SK-N-SH treated with all-trans-retinoic acid at 6 μM for 48 hours (cell line): ENCODE measurements around the gene ATP11A.

ENCODE experiments used
- ATAC-seq: fragments of 200-7000 bp; cut with Tn5 transposase; 3 replicates; pipeline ENCODE4 v1.9.1; 2020; ENCODE audit warnings: mild to moderate bottlenecking, moderate library complexity
- ARNTL ChIP-seq: fragments of 450-650 bp; formaldehyde crosslinking; IDR thresholded peaks from 2 replicates; pipeline ENCODE4 v1.5.0; 2020; ENCODE audit warnings: low read depth, mild to moderate bottlenecking, moderate library complexity, borderline replicate concordance
- BACH2 ChIP-seq: fragments of 250-450 bp; sonication (Bioruptor Pico); IDR thresholded peaks from 2 replicates; pipeline ENCODE4 v1.9.0; 2021; ENCODE audit warnings: mild to moderate bottlenecking, borderline replicate concordance
- CSDC2 ChIP-seq: fragments of 250-450 bp; sonication (Bioruptor Pico); IDR thresholded peaks from 2 replicates; pipeline ENCODE4 v1.5.0; 2020; ENCODE audit warnings: mild to moderate bottlenecking, moderate library complexity
- ESRRG ChIP-seq: fragments of 250-450 bp; sonication (Bioruptor Pico); IDR thresholded peaks from 2 replicates; pipeline ENCODE4 v1.6.1; 2021; ENCODE audit warnings: mild to moderate bottlenecking
- GLIS3 ChIP-seq: fragments of 250-450 bp; sonication (Bioruptor Pico); IDR thresholded peaks from 2 replicates; pipeline ENCODE4 v1.5.0; 2020; ENCODE audit warnings: mild to moderate bottlenecking, moderate library complexity
- ISL1 ChIP-seq: fragments of 250-450 bp; sonication (Bioruptor Pico); IDR thresholded peaks from 2 replicates; pipeline ENCODE4 v2.1.2; 2022; ENCODE audit warnings: mild to moderate bottlenecking, moderate library complexity
- OSR1 ChIP-seq: fragments of 250-450 bp; sonication (Bioruptor Pico); IDR thresholded peaks from 2 replicates; pipeline ENCODE4 v1.8.0; 2022; ENCODE audit warnings: moderate library complexity, mild to moderate bottlenecking, inconsistent platforms
- RARB ChIP-seq: fragments of 250-450 bp; sonication (Bioruptor Pico); IDR thresholded peaks from 2 replicates; pipeline ENCODE4 v1.8.0; 2021; ENCODE audit warnings: mild to moderate bottlenecking, moderate library complexity
- TCF4 ChIP-seq: fragments of 250-450 bp; sonication (Bioruptor Pico); IDR thresholded peaks from 2 replicates; pipeline ENCODE4 v1.8.0; 2021; ENCODE audit warnings: mild to moderate bottlenecking, moderate library complexity, borderline replicate concordance
- ZC3H10 ChIP-seq: fragments of 250-450 bp; sonication (Bioruptor Pico); IDR thresholded peaks from 2 replicates; pipeline ENCODE4 v1.5.1; 2021; ENCODE audit warnings: mild to moderate bottlenecking, moderate library complexity
- ZFP3 ChIP-seq: fragments of 250-450 bp; sonication (Bioruptor Pico); IDR thresholded peaks from 2 replicates; pipeline ENCODE4 v1.5.0; 2020; ENCODE audit warnings: mild to moderate bottlenecking, moderate library complexity
- ZFP30 ChIP-seq: fragments of 450-650 bp; formaldehyde crosslinking; IDR thresholded peaks from 2 replicates; pipeline ENCODE4 v1.5.0; 2022; ENCODE audit warnings: mild to moderate bottlenecking, moderate library complexity
- ZNF565 ChIP-seq: fragments of 450-650 bp; formaldehyde crosslinking; conservative IDR thresholded peaks from 2 replicates; pipeline ENCODE4 v1.5.0; 2020; ENCODE audit warnings: low read depth, mild to moderate bottlenecking, moderate library complexity
- ZNF70 ChIP-seq: fragments of 450-650 bp; formaldehyde crosslinking; IDR thresholded peaks from 2 replicates; pipeline ENCODE4 v1.5.0; 2020; ENCODE audit warnings: mild to moderate bottlenecking, moderate library complexity
- ZNF8 ChIP-seq: fragments of 450-650 bp; formaldehyde crosslinking; IDR thresholded peaks from 2 replicates; pipeline ENCODE4 v1.5.0; 2020; ENCODE audit warnings: mild to moderate bottlenecking, moderate library complexity
- TF ChIP-seq, protein P1 (sequence below): fragments of 250-450 bp; sonication (Bioruptor Pico); IDR thresholded peaks from 2 replicates; pipeline ENCODE4 v1.8.0; 2020; ENCODE audit warnings: mild to moderate bottlenecking, moderate library complexity, borderline replicate concordance
- TF ChIP-seq, protein P2 (sequence below): fragments of 250-450 bp; sonication (Bioruptor Pico); IDR thresholded peaks from 2 replicates; pipeline ENCODE4 v1.5.1; 2021; ENCODE audit warnings: mild to moderate bottlenecking, moderate library complexity
- TF ChIP-seq, protein P3 (sequence below): fragments of 250-450 bp; sonication (Bioruptor Pico); IDR thresholded peaks from 2 replicates; pipeline ENCODE4 v1.5.0; 2020; ENCODE audit warnings: mild to moderate bottlenecking, moderate library complexity
- TF ChIP-seq, protein P4 (sequence below): fragments of 250-450 bp; sonication (Bioruptor Pico); IDR thresholded peaks from 2 replicates; pipeline ENCODE4 v1.8.0; 2021; ENCODE audit warnings: low read depth, mild to moderate bottlenecking, moderate library complexity, borderline replicate concordance
- TF ChIP-seq, protein P5 (sequence below): fragments of 250-450 bp; sonication (Bioruptor Pico); IDR thresholded peaks from 2 replicates; pipeline ENCODE4 v1.5.1; 2020; ENCODE audit warnings: low read depth, mild to moderate bottlenecking, moderate library complexity

ATP11A gene

DNA sequence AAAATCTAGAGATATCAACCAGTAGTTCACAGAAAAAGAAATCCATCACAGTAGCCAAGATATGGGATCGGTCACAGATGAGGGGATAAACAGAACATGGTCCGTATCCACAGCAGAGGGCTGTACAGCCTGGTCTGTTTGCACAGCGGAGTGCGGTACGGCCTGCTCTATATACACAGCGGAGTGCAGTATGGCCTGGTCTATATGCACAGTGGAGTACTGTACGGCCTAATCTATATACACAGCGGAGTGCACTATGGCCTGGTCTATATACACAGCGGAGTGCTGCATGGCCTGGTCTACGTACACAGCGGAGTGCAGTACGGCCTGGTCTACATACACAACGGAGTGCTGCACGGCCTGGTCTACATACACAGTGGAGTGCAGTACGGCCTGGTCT lies 236.2 kb downstream of the ATP11A start:
- ATAC-seq: no peak
- TF ChIP-seq RARB (CRISPR knock-in tag) (no peak), BACH2 (no peak), OSR1 (no peak), ZNF70 (no peak)

DNA sequence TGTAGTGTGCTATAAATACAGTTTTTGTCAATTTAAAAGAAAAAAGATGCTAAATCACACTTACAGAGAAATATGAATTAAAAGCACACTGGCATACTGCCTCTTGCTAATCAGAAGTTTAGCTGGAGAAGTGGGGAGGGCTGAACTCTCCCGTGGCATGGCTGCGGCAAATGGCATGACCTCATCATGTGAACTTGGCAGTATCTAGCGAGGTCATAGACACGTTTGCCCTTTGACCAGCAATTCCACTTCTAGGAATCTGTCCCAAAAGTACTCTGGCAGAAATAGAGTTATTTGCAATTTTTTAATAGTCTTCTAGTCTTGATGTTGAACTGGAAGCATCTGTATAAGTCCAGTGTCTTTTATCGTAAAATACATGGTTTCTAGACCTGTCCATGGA lies 237.2 kb downstream of the ATP11A start:
- no peak for TF ChIP-seq ARNTL (CRISPR knock-in tag)
- no peak for TF ChIP-seq ZFP30 (CRISPR knock-in tag)
- TF ChIP-seq, protein P1, sequence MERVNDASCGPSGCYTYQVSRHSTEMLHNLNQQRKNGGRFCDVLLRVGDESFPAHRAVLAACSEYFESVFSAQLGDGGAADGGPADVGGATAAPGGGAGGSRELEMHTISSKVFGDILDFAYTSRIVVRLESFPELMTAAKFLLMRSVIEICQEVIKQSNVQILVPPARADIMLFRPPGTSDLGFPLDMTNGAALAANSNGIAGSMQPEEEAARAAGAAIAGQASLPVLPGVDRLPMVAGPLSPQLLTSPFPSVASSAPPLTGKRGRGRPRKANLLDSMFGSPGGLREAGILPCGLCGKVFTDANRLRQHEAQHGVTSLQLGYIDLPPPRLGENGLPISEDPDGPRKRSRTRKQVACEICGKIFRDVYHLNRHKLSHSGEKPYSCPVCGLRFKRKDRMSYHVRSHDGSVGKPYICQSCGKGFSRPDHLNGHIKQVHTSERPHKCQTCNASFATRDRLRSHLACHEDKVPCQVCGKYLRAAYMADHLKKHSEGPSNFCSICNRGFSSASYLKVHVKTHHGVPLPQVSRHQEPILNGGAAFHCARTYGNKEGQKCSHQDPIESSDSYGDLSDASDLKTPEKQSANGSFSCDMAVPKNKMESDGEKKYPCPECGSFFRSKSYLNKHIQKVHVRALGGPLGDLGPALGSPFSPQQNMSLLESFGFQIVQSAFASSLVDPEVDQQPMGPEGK (CRISPR knock-in tag): no peak
- TF ChIP-seq TCF4 (CRISPR knock-in tag): no peak
- no peak for TF ChIP-seq ZFP3 (CRISPR knock-in tag)
- TF ChIP-seq ESRRG: no peak
- TF ChIP-seq RARB (CRISPR knock-in tag): no peak
- no peak for TF ChIP-seq ZNF8
- TF ChIP-seq ZC3H10 (CRISPR knock-in tag): no peak
- no peak for TF ChIP-seq ZNF70
- TF ChIP-seq, protein P2, sequence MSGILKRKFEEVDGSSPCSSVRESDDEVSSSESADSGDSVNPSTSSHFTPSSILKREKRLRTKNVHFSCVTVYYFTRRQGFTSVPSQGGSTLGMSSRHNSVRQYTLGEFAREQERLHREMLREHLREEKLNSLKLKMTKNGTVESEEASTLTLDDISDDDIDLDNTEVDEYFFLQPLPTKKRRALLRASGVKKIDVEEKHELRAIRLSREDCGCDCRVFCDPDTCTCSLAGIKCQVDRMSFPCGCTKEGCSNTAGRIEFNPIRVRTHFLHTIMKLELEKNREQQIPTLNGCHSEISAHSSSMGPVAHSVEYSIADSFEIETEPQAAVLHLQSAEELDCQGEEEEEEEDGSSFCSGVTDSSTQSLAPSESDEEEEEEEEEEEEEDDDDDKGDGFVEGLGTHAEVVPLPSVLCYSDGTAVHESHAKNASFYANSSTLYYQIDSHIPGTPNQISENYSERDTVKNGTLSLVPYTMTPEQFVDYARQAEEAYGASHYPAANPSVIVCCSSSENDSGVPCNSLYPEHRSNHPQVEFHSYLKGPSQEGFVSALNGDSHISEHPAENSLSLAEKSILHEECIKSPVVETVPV: no peak
- no peak for TF ChIP-seq CSDC2
- TF ChIP-seq GLIS3: no peak
- no peak for TF ChIP-seq ISL1 (CRISPR knock-in tag)
- no peak for TF ChIP-seq ZNF565 (CRISPR knock-in tag)
- TF ChIP-seq, protein P3, sequence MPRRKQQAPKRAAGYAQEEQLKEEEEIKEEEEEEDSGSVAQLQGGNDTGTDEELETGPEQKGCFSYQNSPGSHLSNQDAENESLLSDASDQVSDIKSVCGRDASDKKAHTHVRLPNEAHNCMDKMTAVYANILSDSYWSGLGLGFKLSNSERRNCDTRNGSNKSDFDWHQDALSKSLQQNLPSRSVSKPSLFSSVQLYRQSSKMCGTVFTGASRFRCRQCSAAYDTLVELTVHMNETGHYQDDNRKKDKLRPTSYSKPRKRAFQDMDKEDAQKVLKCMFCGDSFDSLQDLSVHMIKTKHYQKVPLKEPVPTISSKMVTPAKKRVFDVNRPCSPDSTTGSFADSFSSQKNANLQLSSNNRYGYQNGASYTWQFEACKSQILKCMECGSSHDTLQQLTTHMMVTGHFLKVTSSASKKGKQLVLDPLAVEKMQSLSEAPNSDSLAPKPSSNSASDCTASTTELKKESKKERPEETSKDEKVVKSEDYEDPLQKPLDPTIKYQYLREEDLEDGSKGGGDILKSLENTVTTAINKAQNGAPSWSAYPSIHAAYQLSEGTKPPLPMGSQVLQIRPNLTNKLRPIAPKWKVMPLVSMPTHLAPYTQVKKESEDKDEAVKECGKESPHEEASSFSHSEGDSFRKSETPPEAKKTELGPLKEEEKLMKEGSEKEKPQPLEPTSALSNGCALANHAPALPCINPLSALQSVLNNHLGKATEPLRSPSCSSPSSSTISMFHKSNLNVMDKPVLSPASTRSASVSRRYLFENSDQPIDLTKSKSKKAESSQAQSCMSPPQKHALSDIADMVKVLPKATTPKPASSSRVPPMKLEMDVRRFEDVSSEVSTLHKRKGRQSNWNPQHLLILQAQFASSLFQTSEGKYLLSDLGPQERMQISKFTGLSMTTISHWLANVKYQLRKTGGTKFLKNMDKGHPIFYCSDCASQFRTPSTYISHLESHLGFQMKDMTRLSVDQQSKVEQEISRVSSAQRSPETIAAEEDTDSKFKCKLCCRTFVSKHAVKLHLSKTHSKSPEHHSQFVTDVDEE: no peak
- TF ChIP-seq, protein P4, sequence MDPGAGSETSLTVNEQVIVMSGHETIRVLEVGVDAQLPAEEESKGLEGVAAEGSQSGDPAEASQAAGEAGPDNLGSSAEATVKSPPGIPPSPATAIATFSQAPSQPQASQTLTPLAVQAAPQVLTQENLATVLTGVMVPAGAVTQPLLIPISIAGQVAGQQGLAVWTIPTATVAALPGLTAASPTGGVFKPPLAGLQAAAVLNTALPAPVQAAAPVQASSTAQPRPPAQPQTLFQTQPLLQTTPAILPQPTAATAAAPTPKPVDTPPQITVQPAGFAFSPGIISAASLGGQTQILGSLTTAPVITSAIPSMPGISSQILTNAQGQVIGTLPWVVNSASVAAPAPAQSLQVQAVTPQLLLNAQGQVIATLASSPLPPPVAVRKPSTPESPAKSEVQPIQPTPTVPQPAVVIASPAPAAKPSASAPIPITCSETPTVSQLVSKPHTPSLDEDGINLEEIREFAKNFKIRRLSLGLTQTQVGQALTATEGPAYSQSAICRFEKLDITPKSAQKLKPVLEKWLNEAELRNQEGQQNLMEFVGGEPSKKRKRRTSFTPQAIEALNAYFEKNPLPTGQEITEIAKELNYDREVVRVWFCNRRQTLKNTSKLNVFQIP: no peak
- TF ChIP-seq, all 23 proteins: peak for 0

DNA sequence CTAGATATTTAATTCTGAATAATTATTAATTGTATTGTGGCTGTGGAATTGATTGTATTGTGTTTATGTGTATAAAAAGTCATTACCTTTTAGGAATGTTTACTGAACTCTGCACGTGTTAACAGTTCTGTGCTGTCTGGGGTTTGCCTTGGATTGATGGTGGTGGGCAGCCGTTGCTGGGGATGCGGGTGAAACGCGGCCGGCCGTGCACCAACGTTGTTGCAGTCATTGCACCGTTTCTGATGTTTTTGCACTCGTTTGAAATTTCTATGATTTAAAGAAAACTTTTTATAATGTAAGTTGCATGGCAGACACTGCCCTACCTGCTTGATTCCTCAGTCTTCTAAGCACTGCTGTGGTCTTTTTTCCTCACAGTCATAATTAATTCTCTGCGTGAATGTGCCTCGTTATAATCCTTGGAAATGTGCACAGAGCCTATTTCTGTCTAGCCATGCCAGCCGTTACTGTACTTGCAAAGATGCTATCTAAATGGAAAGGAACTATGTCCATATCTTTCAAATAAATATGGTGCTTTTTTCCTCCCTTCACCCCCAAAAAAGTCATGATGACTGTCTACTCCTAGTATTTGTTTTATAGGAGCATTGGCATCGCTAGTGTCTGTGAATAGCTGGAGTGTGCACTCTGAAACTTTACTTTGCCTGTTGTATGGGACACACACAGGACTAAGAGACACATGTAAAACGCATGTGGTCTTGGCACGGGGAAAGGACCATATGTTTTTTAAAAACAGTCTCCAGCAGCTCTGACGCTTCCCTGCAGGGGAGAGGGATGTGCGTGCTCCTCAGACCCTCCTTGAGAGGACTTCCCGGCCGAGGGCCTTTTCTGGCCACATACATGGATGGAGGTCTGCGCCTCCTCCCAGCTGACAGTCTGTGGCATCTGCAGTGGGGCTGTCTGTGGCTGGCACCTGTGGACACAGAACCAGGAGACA lies 238.5 kb downstream of the ATP11A start:
- ATAC-seq: peak; percentile 18
- no peak for TF ChIP-seq TCF4 (CRISPR knock-in tag)
- no peak for TF ChIP-seq OSR1
- no peak for TF ChIP-seq ZFP30 (CRISPR knock-in tag)
- TF ChIP-seq ISL1 (CRISPR knock-in tag): no peak
- TF ChIP-seq ZNF565 (CRISPR knock-in tag): no peak
- TF ChIP-seq RARB (CRISPR knock-in tag): no peak
- no peak for TF ChIP-seq ZC3H10 (CRISPR knock-in tag)
- TF ChIP-seq, protein P3: no peak
- TF ChIP-seq, protein P1 (CRISPR knock-in tag): no peak
- no peak for TF ChIP-seq ZNF8
- TF ChIP-seq ZFP3 (CRISPR knock-in tag): no peak
- no peak for TF ChIP-seq ZNF70
- TF ChIP-seq, protein P5, sequence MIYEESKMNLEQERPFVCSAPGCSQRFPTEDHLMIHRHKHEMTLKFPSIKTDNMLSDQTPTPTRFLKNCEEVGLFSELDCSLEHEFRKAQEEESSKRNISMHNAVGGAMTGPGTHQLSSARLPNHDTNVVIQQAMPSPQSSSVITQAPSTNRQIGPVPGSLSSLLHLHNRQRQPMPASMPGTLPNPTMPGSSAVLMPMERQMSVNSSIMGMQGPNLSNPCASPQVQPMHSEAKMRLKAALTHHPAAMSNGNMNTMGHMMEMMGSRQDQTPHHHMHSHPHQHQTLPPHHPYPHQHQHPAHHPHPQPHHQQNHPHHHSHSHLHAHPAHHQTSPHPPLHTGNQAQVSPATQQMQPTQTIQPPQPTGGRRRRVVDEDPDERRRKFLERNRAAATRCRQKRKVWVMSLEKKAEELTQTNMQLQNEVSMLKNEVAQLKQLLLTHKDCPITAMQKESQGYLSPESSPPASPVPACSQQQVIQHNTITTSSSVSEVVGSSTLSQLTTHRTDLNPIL (CRISPR knock-in tag): no peak
- TF ChIP-seq, protein P4: no peak

More for the DNA sequence above, 237.2 kb downstream of the ATP11A start:
- no peak for ATAC-seq
